ENCODE results near the gene TMTC1.
A peak's percentile ranks its signal among the peaks of the same experiment; 100 is the strongest.

TMTC1 gene

GRCh38 chr12:29614694-29615325 is 168.9 kb downstream of the TMTC1 start:
- peaks cover 3% of the 10 kb centered on the region; the same call in 1 of the 2 replicates for H3K4me1 ChIP-seq (ENCODE audit: control insufficient read depth, insufficient read depth, low read length)
- H3K36me3 ChIP-seq (ENCODE audit: control insufficient read depth, insufficient read depth, low read length) = no peaks in the 10 kb centered on the region
- no peaks in the 10 kb centered on the region for H3K27me3 ChIP-seq (ENCODE audit: control insufficient read depth, insufficient read depth, low read length)
- no peak overlapping the region for H3K4me3 ChIP-seq (ENCODE audit: low read depth, low read length)
- H3K9ac ChIP-seq (ENCODE audit: low read length) = no peak overlapping the region
- no peaks in the 10 kb centered on the region for H3K9me3 ChIP-seq (ENCODE audit: control insufficient read depth, insufficient read depth, low read depth, low read length)
- no peak overlapping the region for H3K27ac ChIP-seq (ENCODE audit: low read depth, low read length)

GRCh38 chr12:29612912-29613311 is 170.8 kb downstream of the TMTC1 start:
- Histone ChIP-seq H3K4me1 (ENCODE audit: control insufficient read depth, insufficient read depth, low read length) (peaks cover 12% of the 10 kb centered on the region; the same call in 1 of the 2 replicates), H3K27me3 (ENCODE audit: control insufficient read depth, insufficient read depth, low read length) (no peaks in the 10 kb centered on the region), H3K4me3 (ENCODE audit: low read depth, low read length) (no peak overlapping the region), H3K9me3 (ENCODE audit: control insufficient read depth, insufficient read depth, low read depth, low read length) (no peaks in the 10 kb centered on the region), H3K36me3 (ENCODE audit: control insufficient read depth, insufficient read depth, low read length) (no peaks in the 10 kb centered on the region), H3K9ac (ENCODE audit: low read length) (no peak overlapping the region), H3K27ac (ENCODE audit: low read depth, low read length) (no peak overlapping the region)

DNA sequence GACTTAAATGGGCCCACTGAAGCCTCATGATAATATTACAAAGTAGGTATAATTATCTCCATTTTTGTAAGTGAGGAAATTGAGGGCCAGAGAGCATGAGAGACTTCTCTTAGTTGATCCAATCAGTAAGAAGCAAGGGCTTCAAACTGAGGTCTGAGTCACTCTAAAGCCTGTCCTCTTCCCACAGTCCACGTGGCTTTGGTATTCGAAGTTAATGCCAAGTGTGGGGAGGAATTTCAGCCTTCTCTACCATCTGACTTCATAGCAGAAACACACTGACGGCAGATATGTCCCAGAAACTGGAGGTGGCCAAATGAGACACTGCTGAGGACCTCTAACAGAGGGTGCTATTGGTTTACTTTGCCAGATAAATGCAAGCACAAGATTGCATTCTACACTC is 171.8 kb downstream of the TMTC1 start:
- no peak overlapping the region for H3K4me3 ChIP-seq (ENCODE audit: low read depth, low read length)
- H3K36me3 ChIP-seq (ENCODE audit: control insufficient read depth, insufficient read depth, low read length) = no peaks in the 10 kb centered on the region
- no peaks in the 10 kb centered on the region for H3K9me3 ChIP-seq (ENCODE audit: control insufficient read depth, insufficient read depth, low read depth, low read length)
- H3K27me3 ChIP-seq (ENCODE audit: control insufficient read depth, insufficient read depth, low read length) = no peaks in the 10 kb centered on the region
- no peak overlapping the region for H3K27ac ChIP-seq (ENCODE audit: low read depth, low read length)
- no peak overlapping the region for H3K9ac ChIP-seq (ENCODE audit: low read length)
- peaks cover 12% of the 10 kb centered on the region; the same call in 1 of the 2 replicates for H3K4me1 ChIP-seq (ENCODE audit: control insufficient read depth, insufficient read depth, low read length)

- no peak overlapping the region for H3K9ac ChIP-seq (ENCODE audit: low read length)
- H3K36me3 ChIP-seq (ENCODE audit: control insufficient read depth, insufficient read depth, low read length) = no peaks in the 10 kb centered on the region
- H3K4me3 ChIP-seq (ENCODE audit: low read depth, low read length) = no peak overlapping the region
- H3K27ac ChIP-seq (ENCODE audit: low read depth, low read length) = no peak overlapping the region
- H3K9me3 ChIP-seq (ENCODE audit: control insufficient read depth, insufficient read depth, low read depth, low read length) = no peaks in the 10 kb centered on the region
- peaks cover 12% of the 10 kb centered on the region; the same call in 1 of the 2 replicates for H3K4me1 ChIP-seq (ENCODE audit: control insufficient read depth, insufficient read depth, low read length)
- H3K27me3 ChIP-seq (ENCODE audit: control insufficient read depth, insufficient read depth, low read length) = no peaks in the 10 kb centered on the region
These were observed 173.1 kb downstream of the TMTC1 start for GRCh38 chr12:29610473-29611170.

- H3K4me1 ChIP-seq (ENCODE audit: control insufficient read depth, insufficient read depth, low read length) = peaks cover 12% of the 10 kb centered on the region; the same call in 1 of the 2 replicates
- no peaks in the 10 kb centered on the region for H3K36me3 ChIP-seq (ENCODE audit: control insufficient read depth, insufficient read depth, low read length)
- H3K4me3 ChIP-seq (ENCODE audit: low read depth, low read length) = no peak overlapping the region
- H3K27me3 ChIP-seq (ENCODE audit: control insufficient read depth, insufficient read depth, low read length) = no peaks in the 10 kb centered on the region
- H3K9ac ChIP-seq (ENCODE audit: low read length) = no peak overlapping the region
- no peaks in the 10 kb centered on the region for H3K9me3 ChIP-seq (ENCODE audit: control insufficient read depth, insufficient read depth, low read depth, low read length)
- H3K27ac ChIP-seq (ENCODE audit: low read depth, low read length) = no peak overlapping the region
These were observed 174.1 kb downstream of the TMTC1 start for GRCh38 chr12:29609431-29610215.

- Histone ChIP-seq H3K27ac (ENCODE audit: low read depth, low read length) (no peak overlapping the region), H3K9ac (ENCODE audit: low read length) (no peak overlapping the region), H3K36me3 (ENCODE audit: control insufficient read depth, insufficient read depth, low read length) (no peaks in the 10 kb centered on the region), H3K9me3 (ENCODE audit: control insufficient read depth, insufficient read depth, low read depth, low read length) (no peaks in the 10 kb centered on the region), H3K4me1 (ENCODE audit: control insufficient read depth, insufficient read depth, low read length) (peaks cover 12% of the 10 kb centered on the region; the same call in 1 of the 2 replicates), H3K27me3 (ENCODE audit: control insufficient read depth, insufficient read depth, low read length) (no peaks in the 10 kb centered on the region), H3K4me3 (ENCODE audit: low read depth, low read length) (no peak overlapping the region)
These were observed 175.2 kb downstream of the TMTC1 start for GRCh38 chr12:29608581-29608980.

GRCh38 chr12:29599381-29599780 is 184.4 kb downstream of the TMTC1 start:
- Histone ChIP-seq H3K4me3 (ENCODE audit: low read depth, low read length) (no peak overlapping the region), H3K9ac (ENCODE audit: low read length) (no peak overlapping the region), H3K9me3 (ENCODE audit: control insufficient read depth, insufficient read depth, low read depth, low read length) (no peaks in the 10 kb centered on the region), H3K27me3 (ENCODE audit: control insufficient read depth, insufficient read depth, low read length) (no peaks in the 10 kb centered on the region), H3K27ac (ENCODE audit: low read depth, low read length) (no peak overlapping the region), H3K36me3 (ENCODE audit: control insufficient read depth, insufficient read depth, low read length) (peaks cover 2% of the 10 kb centered on the region; the same call in 1 of the 2 replicates), H3K4me1 (ENCODE audit: control insufficient read depth, insufficient read depth, low read length) (peaks cover 9% of the 10 kb centered on the region; the same call in 1 of the 2 replicates)

DNA sequence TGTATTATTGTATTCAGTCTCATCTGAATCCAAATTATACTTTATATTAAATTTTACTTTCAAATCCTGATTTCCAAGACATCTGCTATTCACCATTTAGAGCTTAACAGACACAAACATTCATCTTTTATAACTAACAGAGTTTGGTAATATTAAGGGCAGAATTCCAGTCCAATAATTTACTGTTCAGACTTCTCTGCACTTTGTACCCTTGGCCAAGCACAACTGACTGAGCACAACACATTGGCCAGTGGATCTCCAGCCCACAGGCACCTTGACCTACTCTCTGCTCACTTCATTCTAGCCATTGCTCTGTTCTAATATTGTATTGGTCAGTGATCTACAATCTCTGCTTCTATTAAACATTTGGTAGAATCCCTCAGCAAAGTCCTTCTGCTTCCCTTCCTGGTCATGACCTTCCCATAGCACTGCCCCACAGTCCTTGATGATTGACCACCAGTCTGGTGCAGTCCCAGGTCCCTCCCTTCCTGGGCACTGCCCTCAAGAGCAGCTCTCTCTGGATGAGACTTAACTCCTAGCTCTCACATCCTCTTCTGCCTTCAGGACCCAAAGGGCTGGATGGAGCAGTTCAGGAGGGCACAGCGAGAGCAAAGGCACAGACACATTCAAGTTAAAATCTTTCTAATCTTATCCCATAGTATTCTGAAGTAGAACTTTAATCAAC is 188.5 kb downstream of the TMTC1 start:
- Histone ChIP-seq H3K27ac (ENCODE audit: low read depth, low read length) (no peak overlapping the region), H3K9ac (ENCODE audit: low read length) (no peak overlapping the region), H3K36me3 (ENCODE audit: control insufficient read depth, insufficient read depth, low read length) (no peaks in the 10 kb centered on the region), H3K4me1 (ENCODE audit: control insufficient read depth, insufficient read depth, low read length) (peaks cover 36% of the 10 kb centered on the region), H3K4me3 (ENCODE audit: low read depth, low read length) (no peak overlapping the region), H3K27me3 (ENCODE audit: control insufficient read depth, insufficient read depth, low read length) (no peaks in the 10 kb centered on the region), H3K9me3 (ENCODE audit: control insufficient read depth, insufficient read depth, low read depth, low read length) (no peaks in the 10 kb centered on the region)

DNA sequence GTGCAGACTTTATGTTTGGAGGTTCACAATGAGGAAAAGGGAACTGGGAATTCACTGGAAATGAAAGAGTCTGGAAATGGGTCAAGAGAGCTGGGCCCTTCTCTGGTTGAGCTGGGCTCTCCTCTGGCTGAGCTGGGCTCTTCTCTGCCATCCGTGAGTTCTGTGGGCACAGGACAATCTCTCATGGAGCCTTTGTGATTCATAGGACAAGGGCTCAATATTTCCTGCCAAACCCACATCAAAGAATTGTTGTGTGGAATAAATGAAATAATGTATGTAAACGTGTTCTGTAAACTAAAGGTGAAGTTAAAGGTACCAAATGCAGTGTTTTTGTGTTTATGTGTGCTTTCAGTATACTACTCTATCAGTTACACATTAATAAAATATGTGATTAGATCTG is 190.7 kb downstream of the TMTC1 start:
- Histone ChIP-seq H3K9me3 (ENCODE audit: control insufficient read depth, insufficient read depth, low read depth, low read length) (no peaks in the 10 kb centered on the region), H3K4me1 (ENCODE audit: control insufficient read depth, insufficient read depth, low read length) (peaks cover 37% of the 10 kb centered on the region), H3K9ac (ENCODE audit: low read length) (no peak overlapping the region), H3K4me3 (ENCODE audit: low read depth, low read length) (no peak overlapping the region), H3K36me3 (ENCODE audit: control insufficient read depth, insufficient read depth, low read length) (no peaks in the 10 kb centered on the region), H3K27me3 (ENCODE audit: control insufficient read depth, insufficient read depth, low read length) (no peaks in the 10 kb centered on the region), H3K27ac (ENCODE audit: low read depth, low read length) (no peak overlapping the region)

- H3K27ac ChIP-seq (ENCODE audit: low read depth, low read length) = peak overlapping the region; percentile 54
- no peaks in the 10 kb centered on the region for H3K27me3 ChIP-seq (ENCODE audit: control insufficient read depth, insufficient read depth, low read length)
- H3K4me3 ChIP-seq (ENCODE audit: low read depth, low read length) = peak overlapping the region; percentile 19
- H3K9me3 ChIP-seq (ENCODE audit: control insufficient read depth, insufficient read depth, low read depth, low read length) = no peaks in the 10 kb centered on the region
- H3K4me1 ChIP-seq (ENCODE audit: control insufficient read depth, insufficient read depth, low read length) = peaks cover 35% of the 10 kb centered on the region
- no peaks in the 10 kb centered on the region for H3K36me3 ChIP-seq (ENCODE audit: control insufficient read depth, insufficient read depth, low read length)
- H3K9ac ChIP-seq (ENCODE audit: low read length) = peak overlapping the region; percentile 39
These were observed 192.4 kb downstream of the TMTC1 start for GRCh38 chr12:29591140-29592020.

All from HUES6 (cell line).